ENCODE data around the gene PYGO2. TPM values are rescaled to one million over a fixed set of nuclear protein-coding genes. Genes with fewer than 3 reads are reported as not detected.

Gene PYGO2
- 11.3 and 18.2 TPM in 2 replicates for total RNA-seq

DNA sequence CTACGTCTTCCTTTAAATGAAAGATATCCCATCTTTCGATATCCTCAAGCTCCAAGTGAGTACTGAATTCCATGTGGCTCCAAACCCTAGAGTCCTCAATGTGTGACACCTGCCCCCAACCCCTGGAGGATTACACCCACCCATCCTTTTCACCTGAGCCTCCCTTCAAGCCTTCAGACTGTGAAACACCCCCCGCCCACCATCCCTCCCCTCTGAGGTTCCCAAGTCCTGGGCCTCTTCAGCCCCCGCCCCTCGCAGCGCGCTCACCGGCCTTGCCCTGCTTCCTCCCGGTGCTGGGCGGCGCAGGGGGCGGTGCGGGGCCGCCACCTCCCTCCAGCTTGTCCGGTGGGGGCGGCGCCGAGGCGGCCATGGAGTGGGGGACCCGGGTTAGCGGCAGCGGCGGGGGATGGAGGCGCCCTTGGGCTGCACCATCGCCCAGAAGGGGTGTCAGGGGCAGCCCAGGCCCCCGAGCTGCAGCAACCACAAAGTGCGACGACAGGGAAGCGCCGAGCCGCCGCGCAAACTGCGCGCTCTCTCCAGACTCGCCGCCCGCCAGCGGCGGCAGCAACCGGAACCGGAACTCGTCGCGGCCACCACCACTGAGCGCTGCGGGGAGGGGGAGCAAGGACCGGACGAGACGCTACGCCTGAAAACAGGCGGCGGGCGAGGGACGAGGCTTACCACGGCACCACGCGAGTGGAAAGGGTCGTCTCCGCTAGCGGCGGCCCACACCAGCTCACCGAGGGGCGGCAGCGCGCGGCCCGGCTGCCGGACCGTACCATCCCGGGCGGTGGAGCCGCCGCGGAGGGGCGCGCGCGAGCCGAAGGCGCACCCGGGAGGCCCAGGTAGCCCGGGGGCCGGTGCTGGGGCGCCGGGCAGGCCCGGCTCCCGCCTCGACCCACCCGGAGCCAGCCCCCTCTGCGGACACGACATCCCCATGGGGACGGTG is at the start of gene PYGO2:
Gene PYGO2, minus strand, starts transcription at position 576 of the 949 bp plus-strand sequence. Its CDS starts 206 bp downstream, at position 370.

DNA sequence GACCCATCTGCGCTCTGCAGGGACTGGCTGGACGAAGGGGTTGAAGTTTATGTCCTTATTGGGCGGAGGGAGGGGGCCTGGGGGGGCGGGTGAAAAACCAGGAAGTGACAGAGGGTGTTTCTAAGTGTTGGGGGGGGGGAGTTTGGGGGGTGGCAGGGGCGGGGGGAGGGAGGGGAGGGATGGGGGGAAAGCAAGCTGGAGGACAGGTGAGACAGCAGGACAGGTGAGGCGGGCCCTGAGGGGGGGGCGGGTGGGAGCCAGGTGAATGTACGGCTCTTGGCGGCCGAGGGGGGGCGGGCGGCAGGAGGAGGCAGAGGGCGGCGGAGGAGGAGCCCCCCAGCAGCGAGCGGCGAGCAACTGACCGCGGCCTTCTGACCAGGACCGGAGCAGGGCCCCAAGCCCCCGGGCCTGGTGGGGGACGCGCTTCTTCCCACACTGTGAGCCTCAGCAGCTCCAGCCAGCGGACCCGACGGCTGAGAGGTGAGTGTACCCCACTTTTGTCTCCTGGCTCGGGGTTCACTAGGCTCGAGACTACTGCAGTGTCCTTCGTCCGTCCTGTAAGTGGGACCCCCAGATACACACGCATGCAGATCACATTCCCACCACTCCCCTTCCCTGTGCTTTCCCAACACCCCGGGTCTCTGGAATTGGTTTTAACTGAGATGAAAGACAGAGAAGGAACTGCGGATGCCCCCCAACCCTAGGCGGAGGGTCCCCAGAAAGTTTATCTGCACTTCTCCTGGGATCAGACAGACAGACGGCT is 41.1 kb upstream of the PYGO2 start, which contains the start of gene ZBTB7B:
Gene ZBTB7B, plus strand, starts transcription at position 339 of the 763 bp plus-strand sequence. CDS start 11,859 bp downstream, outside the sequence.

GRCh38 chr1:154993572-154994268 is 32.1 kb upstream of the PYGO2 start, which contains the start of gene LENEP:
TSS of gene LENEP (plus strand) at chr1:154993586. CDS start at chr1:154993608, 22 bp downstream.

GRCh38 chr1:154982897-154983648 is 21.5 kb upstream of the PYGO2 start, which contains the start of gene FLAD1:
TSS of gene FLAD1 (plus strand) at chr1:154983344. CDS start at chr1:154983695, 351 bp downstream.

DNA sequence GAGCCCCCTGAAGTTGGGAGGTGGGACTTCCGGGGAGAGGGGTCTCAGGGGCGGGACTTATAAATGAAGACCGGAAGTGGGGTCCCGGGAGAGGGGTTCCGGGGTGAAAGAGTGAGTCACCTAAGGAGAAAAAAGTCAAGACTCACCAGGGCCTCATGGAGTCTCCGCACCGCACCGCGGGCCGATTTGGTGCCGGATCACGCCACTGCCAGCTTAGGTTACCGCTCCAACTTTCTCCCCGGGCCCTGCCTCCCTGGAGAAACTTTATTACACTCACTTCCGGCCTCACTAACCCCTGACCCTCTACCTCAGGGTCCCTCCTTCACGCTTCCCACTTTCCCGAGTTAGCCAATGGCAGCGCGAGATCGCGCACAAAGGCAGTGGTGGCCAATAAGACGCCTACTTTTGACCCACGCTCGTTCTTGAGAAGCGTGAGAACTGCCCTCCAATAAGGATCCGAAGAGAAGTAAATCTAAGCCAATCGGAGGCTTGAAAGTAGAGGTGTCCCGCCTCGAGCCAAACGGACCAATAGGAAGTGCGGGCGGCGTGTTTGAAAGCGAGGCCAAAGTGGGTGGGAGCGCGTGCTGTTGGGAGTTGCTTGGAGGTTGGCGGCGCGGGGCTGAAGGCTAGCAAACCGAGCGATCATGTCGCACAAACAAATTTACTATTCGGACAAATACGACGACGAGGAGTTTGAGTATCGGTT is 12.7 kb upstream of the PYGO2 start, which contains the start of gene CKS1B:
Gene CKS1B, plus strand, starts transcription at position 580 of the 706 bp plus-strand sequence. Its CDS starts 65 bp downstream, at position 645.

GRCh38 chr1:154970631-154971340 is 9.2 kb upstream of the PYGO2 start, which contains the start of gene SHC1:
TSS of gene SHC1 (minus strand) at chr1:154970747. CDS start at chr1:154970526, 221 bp downstream.

DNA sequence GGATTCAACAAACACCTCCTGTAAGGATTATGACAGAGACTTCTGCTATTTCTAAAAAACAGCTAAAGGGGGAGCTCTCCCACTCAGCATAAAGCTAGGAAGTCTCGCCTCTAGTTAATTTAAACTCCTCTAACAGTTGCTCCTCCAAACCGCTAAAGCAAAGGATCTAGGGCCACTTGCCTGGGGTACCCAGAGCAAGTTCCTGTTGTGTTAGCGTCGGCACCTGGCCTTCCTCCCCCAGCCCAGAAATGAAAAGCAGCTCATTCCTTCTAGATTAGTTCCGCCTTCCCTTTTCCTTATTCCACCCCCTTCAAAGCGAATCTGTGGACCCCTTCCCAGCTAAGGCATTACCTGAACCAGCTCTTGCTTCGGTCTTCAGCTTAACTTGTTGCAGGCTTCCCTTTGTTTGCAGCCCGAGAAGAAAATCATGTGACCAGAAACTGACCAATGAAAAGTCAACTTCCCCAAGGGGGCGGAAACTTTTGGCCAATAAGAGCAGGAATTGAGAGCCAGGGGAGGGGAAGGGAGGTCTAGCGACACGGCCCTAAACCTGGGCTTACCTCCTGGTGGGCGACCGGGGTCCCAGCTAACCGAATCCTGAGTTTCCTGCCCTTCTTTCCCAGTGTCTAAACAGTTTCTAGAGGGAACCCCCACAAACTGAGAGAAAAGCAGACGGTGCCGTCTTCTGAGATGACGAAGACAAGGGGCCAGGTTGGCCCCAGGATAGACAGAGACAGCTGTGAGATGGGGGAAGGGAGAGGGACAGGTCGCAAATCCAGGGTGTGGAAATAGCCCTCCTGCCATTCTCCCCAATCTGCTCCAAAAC is 5.7 kb downstream of the PYGO2 start, which contains the start of gene PBXIP1:
Gene PBXIP1, minus strand, starts transcription at position 382 of the 826 bp plus-strand sequence. CDS start 2,378 bp downstream, outside the sequence.

DNA sequence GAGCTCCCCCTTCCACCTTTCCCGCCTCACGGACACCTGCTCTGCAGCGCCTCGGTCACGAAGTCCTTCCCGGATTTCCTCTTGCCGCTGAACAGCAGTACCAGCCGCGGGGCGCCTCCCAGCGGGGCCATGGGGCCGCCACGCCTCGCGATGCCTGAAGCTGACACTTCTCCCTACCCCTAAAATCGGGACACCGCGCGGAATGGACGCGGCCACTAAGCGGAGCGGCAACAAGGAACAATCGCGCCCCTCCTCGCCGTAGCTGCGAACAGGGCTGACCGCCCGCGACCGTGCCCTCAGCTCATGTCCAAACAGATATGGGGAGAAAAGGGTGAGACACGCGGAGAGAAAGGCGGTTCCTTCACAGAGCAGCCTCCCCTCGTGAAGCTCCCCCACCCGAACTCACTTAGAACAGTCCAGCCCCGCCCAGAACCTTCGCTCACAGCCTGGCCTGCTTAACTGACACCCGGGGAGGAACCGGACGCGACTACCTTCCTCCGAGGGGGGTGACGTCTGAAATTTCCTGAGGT is 25.0 kb downstream of the PYGO2 start, which contains the start of gene PMVK:
Gene PMVK, minus strand, starts transcription at position 165 of the 530 bp plus-strand sequence. Its CDS starts 34 bp downstream, at position 131.

Other genes with a start within 250 kb of the PYGO2 start
- 0.09 and 0.12 TPM in 2 replicates for gene KCNN3, start 91.5 kb downstream of the PYGO2 start, total RNA-seq
- 6.3 and 12.3 TPM in 2 replicates for gene PMVK, start 25.1 kb downstream of the PYGO2 start, total RNA-seq
- gene PBXIP1, start 5.7 kb downstream of the PYGO2 start, total RNA-seq: 55.8 and 72.9 TPM in 2 replicates
- gene SHC1, start 9.0 kb upstream of the PYGO2 start, total RNA-seq: 188 and 214 TPM in 2 replicates
- 22.6 and 36.2 TPM in 2 replicates for gene CKS1B, start 12.9 kb upstream of the PYGO2 start, total RNA-seq
- 18.4 and 18.5 TPM in 2 replicates for gene FLAD1, start 21.6 kb upstream of the PYGO2 start, total RNA-seq
- gene LENEP, start 31.8 kb upstream of the PYGO2 start, total RNA-seq: not detected in 2 replicates
- 12.3 and 21.6 TPM in 2 replicates for gene ZBTB7B, start 41.0 kb upstream of the PYGO2 start, total RNA-seq
- not detected in 2 replicates for gene DCST2, start 72.0 kb upstream of the PYGO2 start, total RNA-seq
- not detected in 2 replicates for gene DCST1, start 72.0 kb upstream of the PYGO2 start, total RNA-seq
- gene ADAM15, start 89.5 kb upstream of the PYGO2 start, total RNA-seq: 94.3 and 109 TPM in 2 replicates
- gene EFNA4, start 102.0 kb upstream of the PYGO2 start, total RNA-seq: 7.9 and 9.1 TPM in 2 replicates
- gene EFNA3, start 117.1 kb upstream of the PYGO2 start, total RNA-seq: 2.3 and 4.9 TPM in 2 replicates
- 3.6 and 10.2 TPM in 2 replicates for gene EFNA1, start 166.1 kb upstream of the PYGO2 start, total RNA-seq
- 34.8 and 37.5 TPM in 2 replicates for gene SLC50A1, start 174.1 kb upstream of the PYGO2 start, total RNA-seq
- 35.0 and 39.2 TPM in 2 replicates for gene DPM3, start 178.7 kb upstream of the PYGO2 start, total RNA-seq
- gene KRTCAP2, start 211.5 kb upstream of the PYGO2 start, total RNA-seq: 149 and 159 TPM in 2 replicates
- gene TRIM46, start 212.1 kb upstream of the PYGO2 start, total RNA-seq: 1.1 and 1.3 TPM in 2 replicates
- 23.6 and 32.7 TPM in 2 replicates for gene THBS3, start 246.1 kb upstream of the PYGO2 start, total RNA-seq
- gene MTX1, start 246.9 kb upstream of the PYGO2 start, total RNA-seq: 48.7 and 61.6 TPM in 2 replicates

Data from pericardium fibroblast (primary cell).